Measurements from ENCODE around the gene STK11.
A peak's percentile ranks its signal among the peaks of the same experiment; 100 is the strongest.

The STK11 gene, protein sequence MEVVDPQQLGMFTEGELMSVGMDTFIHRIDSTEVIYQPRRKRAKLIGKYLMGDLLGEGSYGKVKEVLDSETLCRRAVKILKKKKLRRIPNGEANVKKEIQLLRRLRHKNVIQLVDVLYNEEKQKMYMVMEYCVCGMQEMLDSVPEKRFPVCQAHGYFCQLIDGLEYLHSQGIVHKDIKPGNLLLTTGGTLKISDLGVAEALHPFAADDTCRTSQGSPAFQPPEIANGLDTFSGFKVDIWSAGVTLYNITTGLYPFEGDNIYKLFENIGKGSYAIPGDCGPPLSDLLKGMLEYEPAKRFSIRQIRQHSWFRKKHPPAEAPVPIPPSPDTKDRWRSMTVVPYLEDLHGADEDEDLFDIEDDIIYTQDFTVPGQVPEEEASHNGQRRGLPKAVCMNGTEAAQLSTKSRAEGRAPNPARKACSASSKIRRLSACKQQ

DNA sequence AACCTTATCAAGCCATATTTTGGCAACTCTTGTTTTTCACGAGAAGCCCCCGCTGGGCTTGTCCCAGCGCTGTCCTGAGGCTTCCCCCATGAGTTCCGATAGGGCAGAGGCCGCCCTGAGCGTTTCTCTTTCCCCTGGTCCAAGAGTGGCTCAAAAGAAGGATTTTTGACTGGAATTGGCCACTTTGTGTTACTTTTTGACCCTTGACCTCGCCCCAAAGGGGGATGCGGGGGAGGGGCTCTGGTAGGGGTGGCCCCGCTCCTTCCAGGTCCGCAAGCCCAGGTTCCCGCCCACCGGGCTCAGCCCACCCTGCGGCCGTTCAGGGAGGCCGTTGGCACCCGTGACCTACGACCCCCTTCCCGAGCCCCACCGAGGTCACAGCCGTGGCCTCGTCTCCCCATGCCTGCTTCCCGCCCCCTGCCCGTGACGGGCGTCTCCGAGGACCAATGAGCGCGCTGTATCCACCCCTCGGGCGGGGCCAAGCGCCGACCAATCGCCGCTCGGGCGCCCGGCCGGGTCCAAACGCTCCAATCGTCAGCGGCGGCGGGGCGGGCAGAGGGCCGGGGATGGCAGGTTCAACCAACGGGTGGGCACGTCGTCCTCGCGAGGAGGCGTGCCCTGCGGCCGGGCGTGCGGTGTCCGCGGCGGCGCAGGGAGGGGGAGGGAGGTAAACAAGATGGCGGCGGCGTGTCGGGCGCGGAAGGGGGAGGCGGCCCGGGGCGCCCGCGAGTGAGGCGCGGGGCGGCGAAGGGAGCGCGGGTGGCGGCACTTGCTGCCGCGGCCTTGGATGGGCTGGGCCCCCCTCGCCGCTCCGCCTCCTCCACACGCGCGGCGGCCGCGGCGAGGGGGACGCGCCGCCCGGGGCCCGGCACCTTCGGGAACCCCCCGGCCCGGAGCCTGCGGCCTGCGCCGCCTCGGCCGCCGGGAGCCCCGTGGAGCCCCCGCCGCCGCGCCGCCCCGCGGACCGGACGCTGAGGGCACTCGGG, at the start of gene STK11:
Gene STK11, plus strand, starts transcription at position 665 of the 986 bp plus-strand sequence. CDS start 1,136 bp downstream, outside the sequence.
- H3K27ac ChIP-seq (ENCODE audit: low read depth, low read length): peak within 1 kb of the TSS; percentile 82
- peak within 1 kb of the TSS; percentile 64 to 75 (median 73) for H3K4me3 ChIP-seq (ENCODE audit: low read depth in 1 of 5, low read length in 5 of 5)
- peaks cover 7 to 66% (median 60%) of the 10 kb centered on the region in 5 donors for H3K4me1 ChIP-seq (ENCODE audit: control insufficient read depth in 5 of 5, insufficient read depth in 5 of 5, low read length in 5 of 5)
- H3K9ac ChIP-seq (ENCODE audit: low read length in 5 of 5): peak within 1 kb of the TSS in 4 of 5 donors; percentile 76 to 84 (median 82)
- peaks cover 0 to 7% (median 3%) of the 10 kb centered on the region in 5 donors for H3K36me3 ChIP-seq (ENCODE audit: control insufficient read depth in 5 of 5, insufficient read depth in 5 of 5, low read length in 5 of 5)
- no peaks in the 10 kb centered on the region for H3K27me3 ChIP-seq (ENCODE audit: control insufficient read depth in 5 of 5, insufficient read depth in 4 of 5, low read length in 5 of 5)
- H3K9me3 ChIP-seq (ENCODE audit: control insufficient read depth in 5 of 5, low read length in 5 of 5): no peaks in the 10 kb centered on the region

- peak overlapping the region; percentile 90 for H3K27ac ChIP-seq (ENCODE audit: low read depth, low read length)
- no peaks in the 10 kb centered on the region for H3K27me3 ChIP-seq (ENCODE audit: control insufficient read depth in 5 of 5, insufficient read depth in 4 of 5, low read length in 5 of 5)
- H3K4me1 ChIP-seq (ENCODE audit: control insufficient read depth in 5 of 5, insufficient read depth in 5 of 5, low read length in 5 of 5): peaks cover 6 to 55% (median 44%) of the 10 kb centered on the region in 5 donors
- H3K36me3 ChIP-seq (ENCODE audit: control insufficient read depth in 5 of 5, insufficient read depth in 5 of 5, low read length in 5 of 5): peaks cover 0 to 29% (median 6%) of the 10 kb centered on the region in 5 donors
- H3K9me3 ChIP-seq (ENCODE audit: control insufficient read depth in 5 of 5, low read length in 5 of 5): no peaks in the 10 kb centered on the region
- peak overlapping the region in 1 of 5 donors; percentile 57 for H3K4me3 ChIP-seq (ENCODE audit: low read depth in 1 of 5, low read length in 5 of 5)
- H3K9ac ChIP-seq (ENCODE audit: low read length in 5 of 5): peak overlapping the region in 2 of 5 donors; percentile 79 to 81
Measured at GRCh38 chr19:1156305-1156801, 49.2 kb upstream of the STK11 start.

GRCh38 chr19:1156830-1157615, 48.6 kb upstream of the STK11 start:
- Histone ChIP-seq H3K9ac (ENCODE audit: low read length in 5 of 5) (no peak overlapping the region), H3K27me3 (ENCODE audit: control insufficient read depth in 5 of 5, insufficient read depth in 4 of 5, low read length in 5 of 5) (no peaks in the 10 kb centered on the region), H3K4me1 (ENCODE audit: control insufficient read depth in 5 of 5, insufficient read depth in 5 of 5, low read length in 5 of 5) (peaks cover 6 to 51% (median 40%) of the 10 kb centered on the region in 5 donors), H3K4me3 (ENCODE audit: low read depth in 1 of 5, low read length in 5 of 5) (no peak overlapping the region), H3K9me3 (ENCODE audit: control insufficient read depth in 5 of 5, low read length in 5 of 5) (no peaks in the 10 kb centered on the region), H3K27ac (ENCODE audit: low read depth, low read length) (peak overlapping the region; percentile 90), H3K36me3 (ENCODE audit: control insufficient read depth in 5 of 5, insufficient read depth in 5 of 5, low read length in 5 of 5) (peaks cover 0 to 26% (median 6%) of the 10 kb centered on the region in 5 donors)

- Histone ChIP-seq H3K9ac (ENCODE audit: low read length in 5 of 5) (no peak overlapping the region), H3K27ac (ENCODE audit: low read depth, low read length) (no peak overlapping the region), H3K27me3 (ENCODE audit: control insufficient read depth in 5 of 5, insufficient read depth in 4 of 5, low read length in 5 of 5) (no peaks in the 10 kb centered on the region), H3K36me3 (ENCODE audit: control insufficient read depth in 5 of 5, insufficient read depth in 5 of 5, low read length in 5 of 5) (peaks cover 0 to 19% (median 6%) of the 10 kb centered on the region in 5 donors), H3K4me1 (ENCODE audit: control insufficient read depth in 5 of 5, insufficient read depth in 5 of 5, low read length in 5 of 5) (peaks cover 8 to 52% (median 41%) of the 10 kb centered on the region in 5 donors), H3K9me3 (ENCODE audit: control insufficient read depth in 5 of 5, low read length in 5 of 5) (no peaks in the 10 kb centered on the region), H3K4me3 (ENCODE audit: low read depth in 1 of 5, low read length in 5 of 5) (no peak overlapping the region)
Measured at GRCh38 chr19:1157931-1158884, 47.4 kb upstream of the STK11 start.

DNA sequence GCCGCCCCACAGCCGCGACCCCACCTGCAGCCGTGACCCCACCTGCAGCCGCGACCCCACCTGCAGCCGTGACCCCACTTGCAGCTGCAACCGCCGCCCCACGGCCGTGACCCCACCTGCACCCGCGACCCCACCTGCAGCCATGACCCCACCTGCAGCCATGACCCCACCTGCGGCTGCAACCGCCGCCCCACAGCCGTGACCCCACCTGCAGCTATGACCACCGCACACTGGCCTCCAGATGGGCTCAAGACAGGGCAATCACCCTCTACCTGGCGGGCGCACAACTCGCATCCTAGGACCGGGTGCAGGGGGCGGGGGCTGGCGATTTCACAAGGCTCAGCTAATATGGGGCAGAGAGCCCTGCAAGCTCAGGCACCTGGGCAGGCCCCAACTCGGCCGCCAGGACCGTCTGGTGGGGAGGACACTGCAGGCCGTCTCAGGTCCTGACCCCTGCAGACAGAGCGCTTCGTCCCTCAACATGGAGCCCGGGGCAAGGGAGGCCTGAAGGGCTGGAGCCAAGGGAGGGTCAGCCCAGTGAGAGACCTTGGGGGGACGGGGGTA, 46.6 kb upstream of the STK11 start:
- no peaks in the 10 kb centered on the region for H3K27me3 ChIP-seq (ENCODE audit: control insufficient read depth in 5 of 5, insufficient read depth in 4 of 5, low read length in 5 of 5)
- H3K36me3 ChIP-seq (ENCODE audit: control insufficient read depth in 5 of 5, insufficient read depth in 5 of 5, low read length in 5 of 5): peaks cover 0 to 14% (median 5%) of the 10 kb centered on the region in 5 donors
- peaks cover 8 to 59% (median 45%) of the 10 kb centered on the region in 5 donors for H3K4me1 ChIP-seq (ENCODE audit: control insufficient read depth in 5 of 5, insufficient read depth in 5 of 5, low read length in 5 of 5)
- no peak overlapping the region for H3K4me3 ChIP-seq (ENCODE audit: low read depth in 1 of 5, low read length in 5 of 5)
- no peaks in the 10 kb centered on the region for H3K9me3 ChIP-seq (ENCODE audit: control insufficient read depth in 5 of 5, low read length in 5 of 5)
- no peak overlapping the region for H3K9ac ChIP-seq (ENCODE audit: low read length in 5 of 5)
- no peak overlapping the region for H3K27ac ChIP-seq (ENCODE audit: low read depth, low read length)

DNA sequence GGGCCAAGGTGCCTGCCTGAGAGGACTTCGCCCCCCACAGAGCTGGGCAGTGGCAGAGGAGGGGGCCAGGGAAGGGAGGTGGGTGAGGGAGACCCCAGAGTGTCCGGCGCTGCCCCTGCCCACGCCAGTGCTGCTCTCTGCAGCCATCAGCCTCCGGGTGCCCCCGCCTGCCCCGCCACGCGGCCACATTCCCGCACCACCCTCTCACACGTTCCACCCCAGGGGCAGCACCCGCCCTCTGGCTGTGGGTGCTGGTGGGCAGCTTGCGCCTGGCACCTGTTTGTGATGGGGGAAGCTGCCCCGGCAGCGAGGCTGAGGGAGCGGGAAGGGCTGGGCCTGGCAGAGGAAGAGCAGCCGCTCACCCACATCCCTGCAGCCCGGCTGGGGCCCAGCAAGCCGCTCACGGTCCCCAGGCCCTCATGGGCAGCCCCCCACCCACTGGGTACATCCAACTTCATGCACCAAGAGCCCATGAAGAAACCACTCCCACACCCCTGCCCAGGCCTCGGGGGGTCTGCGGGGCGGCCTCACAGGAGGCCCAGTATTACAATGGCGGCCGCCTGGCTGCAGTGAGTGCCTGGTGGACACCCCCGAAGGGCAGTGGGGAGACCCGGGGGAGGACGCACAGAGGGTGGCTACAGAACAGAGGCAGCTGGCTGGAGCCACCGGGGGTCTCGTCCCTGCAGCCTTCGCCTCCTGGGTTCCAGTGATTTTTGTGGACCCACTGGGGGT, 45.5 kb upstream of the STK11 start:
- Histone ChIP-seq H3K27ac (ENCODE audit: low read depth, low read length) (no peak overlapping the region), H3K4me1 (ENCODE audit: control insufficient read depth in 5 of 5, insufficient read depth in 5 of 5, low read length in 5 of 5) (peaks cover 8 to 56% (median 41%) of the 10 kb centered on the region in 5 donors), H3K36me3 (ENCODE audit: control insufficient read depth in 5 of 5, insufficient read depth in 5 of 5, low read length in 5 of 5) (peaks cover 0 to 14% (median 5%) of the 10 kb centered on the region in 5 donors)

GRCh38 chr19:1161716-1162115, 43.9 kb upstream of the STK11 start:
- Histone ChIP-seq H3K9ac (ENCODE audit: low read length in 5 of 5) (no peak overlapping the region), H3K4me1 (ENCODE audit: control insufficient read depth in 5 of 5, insufficient read depth in 5 of 5, low read length in 5 of 5) (peaks cover 2 to 55% (median 36%) of the 10 kb centered on the region in 5 donors), H3K27ac (ENCODE audit: low read depth, low read length) (no peak overlapping the region), H3K4me3 (ENCODE audit: low read depth in 1 of 5, low read length in 5 of 5) (no peak overlapping the region), H3K27me3 (ENCODE audit: control insufficient read depth in 5 of 5, insufficient read depth in 4 of 5, low read length in 5 of 5) (no peaks in the 10 kb centered on the region), H3K36me3 (ENCODE audit: control insufficient read depth in 5 of 5, insufficient read depth in 5 of 5, low read length in 5 of 5) (peaks cover 0 to 19% (median 5%) of the 10 kb centered on the region in 5 donors), H3K9me3 (ENCODE audit: control insufficient read depth in 5 of 5, low read length in 5 of 5) (no peaks in the 10 kb centered on the region)

More for the DNA sequence above, 45.5 kb upstream of the STK11 start:
- Histone ChIP-seq H3K27me3 (ENCODE audit: control insufficient read depth in 5 of 5, insufficient read depth in 4 of 5, low read length in 5 of 5) (no peaks in the 10 kb centered on the region), H3K4me3 (ENCODE audit: low read depth in 1 of 5, low read length in 5 of 5) (no peak overlapping the region), H3K9me3 (ENCODE audit: control insufficient read depth in 5 of 5, low read length in 5 of 5) (no peaks in the 10 kb centered on the region), H3K9ac (ENCODE audit: low read length in 5 of 5) (no peak overlapping the region)
